ENCODE data around the gene LIN7B. TPM values are rescaled to one million over a fixed set of nuclear protein-coding genes. Genes with fewer than 3 reads are reported as not detected.

Gene LIN7B
- total RNA-seq, 1 experiment from 2014 or later, result 7.0 TPM

GRCh38 chr19:49154279-49154678 lies 40.1 kb downstream of the LIN7B start:
- peaks cover 16% of the 10 kb centered on the region for H3K9me3 Mint-ChIP-seq (ENCODE audit: low read depth, unreplicated experiment)
- no peak for TF ChIP-seq CTCF (IDR thresholded peaks at IDR 0.05; ENCODE audit: unreplicated experiment)
- H3K36me3 Mint-ChIP-seq (ENCODE audit: insufficient read depth, unreplicated experiment), result peaks cover 55% of the 10 kb centered on the region
- CTCF ChIA-PET, result interaction anchor here (0.6 kb wide), 1 partner anchor 15 kb away, joined by 3 read pairs; no protein-coding TSS in a partner anchor
- H3K4me1 Mint-ChIP-seq (ENCODE audit: low read depth, unreplicated experiment), result peaks cover 17% of the 10 kb centered on the region
- intact Hi-C loops (cut with micrococcal nuclease; ENCODE audit: unreplicated experiment), result no loop called here
- BruUV-seq (replicated peaks), result no TSS peak
- peak overlapping the region; percentile 25 for H3K27ac Mint-ChIP-seq (ENCODE audit: unreplicated experiment)
- H3K27me3 Mint-ChIP-seq (ENCODE audit: unreplicated experiment), result peaks cover 69% of the 10 kb centered on the region
- no peak overlapping the region for H3K4me3 Mint-ChIP-seq (ENCODE audit: low read depth, unreplicated experiment)
- DNase-seq, result no peak

- TF ChIP-seq CTCF (IDR thresholded peaks at IDR 0.05; ENCODE audit: unreplicated experiment), result no peak
- no peak for DNase-seq
Observed at GRCh38 chr19:49155005-49155819, 41.0 kb downstream of the LIN7B start, which contains the start of gene HRC. HRC (minus strand) TSS chr19:49155396; CDS start chr19:49155237, 159 bp downstream.

GRCh38 chr19:49155820-49156346 lies 41.7 kb downstream of the LIN7B start:
- no peak overlapping the region for H3K4me3 Mint-ChIP-seq (ENCODE audit: low read depth, unreplicated experiment)
- DNase-seq, result no peak
- H3K9me3 Mint-ChIP-seq (ENCODE audit: low read depth, unreplicated experiment), result peaks cover 16% of the 10 kb centered on the region
- BruUV-seq (replicated peaks), result no TSS peak
- H3K4me1 Mint-ChIP-seq (ENCODE audit: low read depth, unreplicated experiment), result peaks cover 24% of the 10 kb centered on the region
- H3K36me3 Mint-ChIP-seq (ENCODE audit: insufficient read depth, unreplicated experiment), result peaks cover 48% of the 10 kb centered on the region
- TF ChIP-seq CTCF (IDR thresholded peaks at IDR 0.05; ENCODE audit: unreplicated experiment), result no peak
- H3K27ac Mint-ChIP-seq (ENCODE audit: unreplicated experiment), result no peak overlapping the region
- CTCF ChIA-PET, result interaction anchor here (0.7 kb wide), 1 partner anchor 96 kb away, joined by 5 read pairs; no protein-coding TSS in a partner anchor
- peaks cover 69% of the 10 kb centered on the region for H3K27me3 Mint-ChIP-seq (ENCODE audit: unreplicated experiment)
- intact Hi-C loops (cut with micrococcal nuclease; ENCODE audit: unreplicated experiment), result no loop called here

More at GRCh38 chr19:49155005-49155819, 41.0 kb downstream of the LIN7B start, which contains the start of gene HRC:
- no TSS peak for BruUV-seq (replicated peaks)
- Mint-ChIP-seq H3K9me3 (ENCODE audit: low read depth, unreplicated experiment) (peaks cover 16% of the 10 kb centered on the region), H3K27me3 (ENCODE audit: unreplicated experiment) (peaks cover 69% of the 10 kb centered on the region), H3K4me3 (ENCODE audit: low read depth, unreplicated experiment) (no peak within 1 kb of the TSS), H3K36me3 (ENCODE audit: insufficient read depth, unreplicated experiment) (peaks cover 46% of the 10 kb centered on the region), H3K27ac (ENCODE audit: unreplicated experiment) (peak within 1 kb of the TSS; percentile 25), H3K4me1 (ENCODE audit: low read depth, unreplicated experiment) (peaks cover 24% of the 10 kb centered on the region)
- CTCF ChIA-PET, result interaction anchor here (0.5 to 0.7 kb wide), 2 partner anchors 88 to 95 kb away, joined by 4 to 5 read pairs; no protein-coding TSS in a partner anchor
- intact Hi-C loops (cut with micrococcal nuclease; ENCODE audit: unreplicated experiment), result no loop called here

GRCh38 chr19:49157445-49158224 lies 43.5 kb downstream of the LIN7B start, which contains the start of gene TRPM4:
TRPM4 (plus strand) TSS chr19:49157792; CDS start chr19:49157867, 75 bp downstream.
- Mint-ChIP-seq H3K4me3 (ENCODE audit: low read depth, unreplicated experiment) (peak within 1 kb of the TSS; percentile 73), H3K27ac (ENCODE audit: unreplicated experiment) (peak within 1 kb of the TSS; percentile 47), H3K36me3 (ENCODE audit: insufficient read depth, unreplicated experiment) (peaks cover 39% of the 10 kb centered on the region), H3K9me3 (ENCODE audit: low read depth, unreplicated experiment) (peaks cover 14% of the 10 kb centered on the region), H3K4me1 (ENCODE audit: low read depth, unreplicated experiment) (peaks cover 16% of the 10 kb centered on the region), H3K27me3 (ENCODE audit: unreplicated experiment) (peaks cover 53% of the 10 kb centered on the region)
- TF ChIP-seq CTCF (IDR thresholded peaks at IDR 0.05; ENCODE audit: unreplicated experiment), result no peak
- CTCF ChIA-PET, result interaction anchor here (0.5 kb wide), 1 partner anchor 67 kb away, joined by 3 read pairs; no protein-coding TSS in a partner anchor
- peak; percentile 98 for DNase-seq
- intact Hi-C loops (cut with micrococcal nuclease; ENCODE audit: unreplicated experiment), result no loop called here
- BruUV-seq (replicated peaks), result no TSS peak
